ENCODE data around the gene BPIFB1.

BPIFB1 gene

DNA sequence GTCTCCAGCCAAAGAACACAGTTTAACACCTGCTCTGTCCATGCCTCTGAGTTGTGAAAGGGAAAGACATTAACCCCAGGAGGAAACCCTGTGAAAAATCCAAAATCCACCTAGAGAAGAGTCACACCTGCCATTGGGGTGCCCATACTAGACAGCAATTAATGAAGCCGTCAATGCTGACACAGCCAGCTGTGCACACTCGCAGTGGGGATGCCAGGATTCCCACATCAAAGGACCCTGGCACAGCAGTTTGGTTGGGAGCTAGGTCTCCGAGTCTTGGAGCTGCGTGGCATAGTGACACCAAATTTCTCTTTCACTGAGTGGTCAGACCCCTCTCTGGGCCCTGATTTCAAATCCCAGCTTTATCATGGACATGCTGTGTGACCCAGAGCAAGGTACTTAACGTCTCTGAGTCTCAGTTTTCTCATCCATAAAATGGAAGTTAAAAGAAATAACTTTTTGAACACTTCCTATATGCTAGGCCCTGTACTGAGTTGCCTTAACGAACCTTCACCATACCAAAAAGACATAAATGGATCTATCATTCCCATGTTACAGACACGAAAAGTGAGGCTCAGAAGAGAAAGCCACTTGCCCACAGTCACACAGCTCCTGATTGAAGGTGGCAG lies 30.8 kb downstream of the BPIFB1 start:
- Histone ChIP-seq H3K9ac (ENCODE audit: low read length) (no peak overlapping the region), H4K20me1 (ENCODE audit: insufficient read depth, low read length) (no peaks in the 10 kb centered on the region), H3K4me3 (ENCODE audit: low read length) (no peak overlapping the region), H2AFZ (ENCODE audit: low read depth, low read length) (no peak overlapping the region), H3K4me2 (ENCODE audit: low read length) (no peak overlapping the region), H3K27me3 (ENCODE audit: low read depth, low read length) (peaks cover 6% of the 10 kb centered on the region; the same call in 1 of the 2 replicates), H3K4me1 (ENCODE audit: low read length) (no peaks in the 10 kb centered on the region), H3K27ac (ENCODE audit: low read length) (no peak overlapping the region), H3K9me3 (ENCODE audit: insufficient read depth, low read length) (no peaks in the 10 kb centered on the region), H3K79me2 (ENCODE audit: low read length) (no peaks in the 10 kb centered on the region), H3K36me3 (replicated peaks; ENCODE audit: low read depth, low read length) (no peaks in the 10 kb centered on the region)
- TF ChIP-seq, protein P1, sequence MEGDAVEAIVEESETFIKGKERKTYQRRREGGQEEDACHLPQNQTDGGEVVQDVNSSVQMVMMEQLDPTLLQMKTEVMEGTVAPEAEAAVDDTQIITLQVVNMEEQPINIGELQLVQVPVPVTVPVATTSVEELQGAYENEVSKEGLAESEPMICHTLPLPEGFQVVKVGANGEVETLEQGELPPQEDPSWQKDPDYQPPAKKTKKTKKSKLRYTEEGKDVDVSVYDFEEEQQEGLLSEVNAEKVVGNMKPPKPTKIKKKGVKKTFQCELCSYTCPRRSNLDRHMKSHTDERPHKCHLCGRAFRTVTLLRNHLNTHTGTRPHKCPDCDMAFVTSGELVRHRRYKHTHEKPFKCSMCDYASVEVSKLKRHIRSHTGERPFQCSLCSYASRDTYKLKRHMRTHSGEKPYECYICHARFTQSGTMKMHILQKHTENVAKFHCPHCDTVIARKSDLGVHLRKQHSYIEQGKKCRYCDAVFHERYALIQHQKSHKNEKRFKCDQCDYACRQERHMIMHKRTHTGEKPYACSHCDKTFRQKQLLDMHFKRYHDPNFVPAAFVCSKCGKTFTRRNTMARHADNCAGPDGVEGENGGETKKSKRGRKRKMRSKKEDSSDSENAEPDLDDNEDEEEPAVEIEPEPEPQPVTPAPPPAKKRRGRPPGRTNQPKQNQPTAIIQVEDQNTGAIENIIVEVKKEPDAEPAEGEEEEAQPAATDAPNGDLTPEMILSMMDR (IDR thresholded peaks at IDR 0.05; ENCODE audit: low read depth, low read length): no peak
- no peak for TF ChIP-seq EZH2phosphoT487 (IDR thresholded peaks at IDR 0.05; ENCODE audit: low read depth)

DNA sequence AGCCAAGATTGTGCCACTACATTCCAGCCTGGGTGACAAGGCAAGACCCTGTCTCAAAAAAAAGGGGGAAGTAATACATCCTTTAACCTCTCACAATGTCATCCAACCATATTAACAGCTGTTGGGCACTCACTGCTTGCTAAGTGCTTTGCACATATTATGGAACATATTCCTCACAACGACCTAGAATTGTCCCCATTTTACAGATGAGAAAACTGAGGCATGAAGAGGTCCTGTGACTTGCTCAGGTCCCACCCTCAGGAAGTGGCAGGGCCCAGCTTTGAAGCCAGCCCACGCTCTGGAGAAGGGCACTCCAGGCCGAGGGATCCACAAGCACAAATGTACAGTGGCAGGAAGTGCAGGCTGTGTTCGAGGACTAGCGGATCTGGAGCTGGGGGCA lies 33.3 kb downstream of the BPIFB1 start:
- no peaks in the 10 kb centered on the region for H3K9me3 ChIP-seq (ENCODE audit: insufficient read depth, low read length)
- H3K27ac ChIP-seq (ENCODE audit: low read length): no peak overlapping the region
- peaks cover 17% of the 10 kb centered on the region for H3K27me3 ChIP-seq (ENCODE audit: low read depth, low read length)
- no peaks in the 10 kb centered on the region for H3K4me1 ChIP-seq (ENCODE audit: low read length)
- no peak overlapping the region for H3K4me2 ChIP-seq (ENCODE audit: low read length)
- TF ChIP-seq, protein P1 (IDR thresholded peaks at IDR 0.05; ENCODE audit: low read depth, low read length): no peak
- TF ChIP-seq EZH2phosphoT487 (IDR thresholded peaks at IDR 0.05; ENCODE audit: low read depth): no peak
- H4K20me1 ChIP-seq (ENCODE audit: insufficient read depth, low read length): no peaks in the 10 kb centered on the region
- no peak overlapping the region for H3K4me3 ChIP-seq (ENCODE audit: low read length)
- no peak overlapping the region for H2AFZ ChIP-seq (ENCODE audit: low read depth, low read length)
- H3K79me2 ChIP-seq (ENCODE audit: low read length): no peaks in the 10 kb centered on the region
- no peaks in the 10 kb centered on the region for H3K36me3 ChIP-seq (replicated peaks; ENCODE audit: low read depth, low read length)
- H3K9ac ChIP-seq (ENCODE audit: low read length): no peak overlapping the region

DNA sequence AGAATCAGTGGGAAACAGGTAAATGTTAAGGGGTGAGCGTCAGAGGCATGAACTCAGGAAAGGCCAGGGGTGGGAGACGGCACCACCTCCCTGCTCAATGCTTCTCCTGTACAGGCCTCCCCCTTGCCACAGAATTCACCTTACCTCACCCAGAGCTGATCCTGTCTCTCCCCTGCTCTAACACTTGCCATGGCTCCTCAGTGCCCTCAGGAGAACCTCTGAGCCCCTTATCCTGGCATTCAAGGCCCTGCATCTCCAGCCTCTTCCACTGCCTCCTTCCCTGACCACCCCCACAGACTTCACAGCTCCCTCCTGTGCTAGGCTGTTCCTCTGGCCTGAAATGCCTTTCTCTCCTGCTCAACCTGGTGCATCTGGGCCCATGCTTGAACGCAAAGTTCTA lies 33.9 kb downstream of the BPIFB1 start:
- Histone ChIP-seq H3K36me3 (replicated peaks; ENCODE audit: low read depth, low read length) (no peaks in the 10 kb centered on the region), H2AFZ (ENCODE audit: low read depth, low read length) (no peak overlapping the region), H3K9ac (ENCODE audit: low read length) (no peak overlapping the region), H3K4me3 (ENCODE audit: low read length) (no peak overlapping the region), H3K4me1 (ENCODE audit: low read length) (no peaks in the 10 kb centered on the region), H3K27ac (ENCODE audit: low read length) (no peak overlapping the region), H3K4me2 (ENCODE audit: low read length) (no peak overlapping the region), H3K27me3 (ENCODE audit: low read depth, low read length) (peaks cover 16% of the 10 kb centered on the region), H4K20me1 (ENCODE audit: insufficient read depth, low read length) (no peaks in the 10 kb centered on the region), H3K79me2 (ENCODE audit: low read length) (no peaks in the 10 kb centered on the region), H3K9me3 (ENCODE audit: insufficient read depth, low read length) (no peaks in the 10 kb centered on the region)
- no peak for TF ChIP-seq EZH2phosphoT487 (IDR thresholded peaks at IDR 0.05; ENCODE audit: low read depth)
- TF ChIP-seq, protein P1 (IDR thresholded peaks at IDR 0.05; ENCODE audit: low read depth, low read length): no peak

DNA sequence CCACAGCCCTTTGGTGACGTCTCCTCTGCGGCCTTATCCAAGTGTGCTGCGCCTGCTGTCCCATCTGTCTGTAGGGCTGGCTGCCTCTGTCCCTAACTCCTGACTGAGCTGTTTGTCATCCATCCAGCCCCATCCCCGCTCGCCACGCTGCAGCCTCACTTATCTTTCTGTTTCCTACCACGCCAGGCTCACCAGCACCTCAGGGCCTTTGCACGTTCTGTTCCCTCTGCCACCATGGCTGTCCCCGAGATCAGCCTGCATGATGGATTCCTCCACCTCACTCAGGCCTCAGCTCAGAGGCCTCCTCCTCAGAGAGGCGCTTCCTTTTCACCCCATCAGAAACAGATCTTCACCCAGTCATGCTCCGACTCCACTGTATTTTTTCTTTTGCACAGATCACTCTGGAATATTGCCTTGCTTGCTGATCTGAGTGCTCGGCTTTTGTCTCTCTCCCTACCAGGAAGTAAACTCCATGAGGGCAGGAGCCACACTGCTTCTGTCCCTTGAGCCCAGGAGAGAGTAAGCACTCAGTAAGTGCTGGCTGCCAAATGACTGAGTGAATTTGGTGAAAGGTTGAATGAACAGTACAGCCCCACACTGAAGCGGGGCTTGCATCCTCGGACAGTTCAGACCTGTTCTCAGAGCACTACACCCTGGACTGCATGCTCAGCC lies 34.5 kb downstream of the BPIFB1 start:
- H3K4me3 ChIP-seq (ENCODE audit: low read length): no peak overlapping the region
- no peaks in the 10 kb centered on the region for H4K20me1 ChIP-seq (ENCODE audit: insufficient read depth, low read length)
- peaks cover 15% of the 10 kb centered on the region for H3K27me3 ChIP-seq (ENCODE audit: low read depth, low read length)
- TF ChIP-seq, protein P1 (IDR thresholded peaks at IDR 0.05; ENCODE audit: low read depth, low read length): no peak
- H3K4me1 ChIP-seq (ENCODE audit: low read length): no peaks in the 10 kb centered on the region
- no peaks in the 10 kb centered on the region for H3K79me2 ChIP-seq (ENCODE audit: low read length)
- H2AFZ ChIP-seq (ENCODE audit: low read depth, low read length): no peak overlapping the region
- no peak overlapping the region for H3K9ac ChIP-seq (ENCODE audit: low read length)
- no peak overlapping the region for H3K4me2 ChIP-seq (ENCODE audit: low read length)
- no peak overlapping the region for H3K27ac ChIP-seq (ENCODE audit: low read length)
- no peaks in the 10 kb centered on the region for H3K9me3 ChIP-seq (ENCODE audit: insufficient read depth, low read length)
- H3K36me3 ChIP-seq (replicated peaks; ENCODE audit: low read depth, low read length): no peaks in the 10 kb centered on the region

All from OCI-LY3 (cell line).